Bronchial epithelial cell (primary cell): Measurements from ENCODE around the gene DNA2. TPM values are rescaled to one million over a fixed set of nuclear protein-coding genes. Genes with fewer than 3 reads are reported as not detected.

Experiments
- DNase-seq: peaks from one replicate; pipeline ENCODE4 v3.0.0-alpha.2; 2010; ENCODE audit warnings: low read depth
- FAIRE-seq: peaks from 2 replicates; lab custom pipeline; 2011; peaks lifted over from hg19 to GRCh38; lab: Jason Lieb, UNC
- H3K27me3 ChIP-seq: 2 replicates; pipeline ENCODE4 v1.5.1; 2011; ENCODE audit warnings: low read length; ENCODE audit not compliant: control insufficient read depth, insufficient read depth
- H3K36me3 ChIP-seq: 2 replicates; pipeline ENCODE4 v1.5.1; 2011; ENCODE audit warnings: low read length; ENCODE audit not compliant: control insufficient read depth, insufficient read depth
- H3K4me3 ChIP-seq: 2 replicates; pipeline ENCODE4 v1.5.1; 2011; ENCODE audit warnings: mild to moderate bottlenecking, low read depth, low read length, control low read depth
- CTCF ChIP-seq: IDR thresholded peaks from 2 replicates; pipeline ENCODE4 v1.5.1; 2011; ENCODE audit warnings: mild to moderate bottlenecking, moderate library complexity, low read length, control low read depth, inconsistent platforms; ENCODE audit not compliant: insufficient read depth, severe bottlenecking
- total RNA-seq: library from RNA; depleted of rRNA; stranded (reverse); fragments of >200 nt; gene quantifications from 2 replicates; pipeline ENCODE4 v1.2.1, GENCODE V29; 2014

DNA2 gene
- total RNA-seq, 1 donor from 2014 or later: 3.4 TPM

- Histone ChIP-seq H3K4me3 (no peak overlapping the region), H3K27me3 (no peaks in the 10 kb centered on the region), H3K36me3 (peaks cover 1% of the 10 kb centered on the region)
- TF ChIP-seq CTCF: no peak
- FAIRE-seq (no peak), DNase-seq (no peak)
Measured at GRCh38 chr10:68402276-68402675, 69.5 kb downstream of the DNA2 start.

GRCh38 chr10:68397005-68397404 is 74.8 kb downstream of the DNA2 start:
- Histone ChIP-seq H3K4me3 (no peak overlapping the region), H3K36me3 (peaks cover 5% of the 10 kb centered on the region), H3K27me3 (no peaks in the 10 kb centered on the region)
- FAIRE-seq: no peak
- TF ChIP-seq CTCF: no peak
- no peak for DNase-seq

GRCh38 chr10:68385740-68386139 is 86.0 kb downstream of the DNA2 start:
- Histone ChIP-seq H3K36me3 (peaks cover 7% of the 10 kb centered on the region), H3K4me3 (no peak overlapping the region), H3K27me3 (no peaks in the 10 kb centered on the region)
- FAIRE-seq: no peak
- no peak for DNase-seq
- no peak for TF ChIP-seq CTCF

- no peak for TF ChIP-seq CTCF
- FAIRE-seq: no peak
- no peak for DNase-seq
- no peaks in the 10 kb centered on the region for H3K27me3 ChIP-seq
- peaks cover 6% of the 10 kb centered on the region for H3K36me3 ChIP-seq
- no peak overlapping the region for H3K4me3 ChIP-seq
Measured at GRCh38 chr10:68371604-68372003, 100.2 kb downstream of the DNA2 start.

- H3K36me3 ChIP-seq: peaks cover 4% of the 10 kb centered on the region
- DNase-seq: no peak
- TF ChIP-seq CTCF: no peak
- H3K27me3 ChIP-seq: no peaks in the 10 kb centered on the region
- no peak for FAIRE-seq
- H3K4me3 ChIP-seq: no peak overlapping the region
Measured at GRCh38 chr10:68367121-68367520, 104.7 kb downstream of the DNA2 start.

GRCh38 chr10:68366600-68366999 is 105.2 kb downstream of the DNA2 start:
- no peak for TF ChIP-seq CTCF
- Histone ChIP-seq H3K36me3 (peaks cover 4% of the 10 kb centered on the region), H3K27me3 (no peaks in the 10 kb centered on the region), H3K4me3 (no peak overlapping the region)
- FAIRE-seq (no peak), DNase-seq (no peak)
